ENCODE data around the gene RNF4.
"Not testable (repeated sequence)": the region's sequence is repeated elsewhere in the genome, so short reads cannot be mapped to it uniquely, and the experiment has no call there.

RNF4 gene, protein sequence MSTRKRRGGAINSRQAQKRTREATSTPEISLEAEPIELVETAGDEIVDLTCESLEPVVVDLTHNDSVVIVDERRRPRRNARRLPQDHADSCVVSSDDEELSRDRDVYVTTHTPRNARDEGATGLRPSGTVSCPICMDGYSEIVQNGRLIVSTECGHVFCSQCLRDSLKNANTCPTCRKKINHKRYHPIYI

DNA sequence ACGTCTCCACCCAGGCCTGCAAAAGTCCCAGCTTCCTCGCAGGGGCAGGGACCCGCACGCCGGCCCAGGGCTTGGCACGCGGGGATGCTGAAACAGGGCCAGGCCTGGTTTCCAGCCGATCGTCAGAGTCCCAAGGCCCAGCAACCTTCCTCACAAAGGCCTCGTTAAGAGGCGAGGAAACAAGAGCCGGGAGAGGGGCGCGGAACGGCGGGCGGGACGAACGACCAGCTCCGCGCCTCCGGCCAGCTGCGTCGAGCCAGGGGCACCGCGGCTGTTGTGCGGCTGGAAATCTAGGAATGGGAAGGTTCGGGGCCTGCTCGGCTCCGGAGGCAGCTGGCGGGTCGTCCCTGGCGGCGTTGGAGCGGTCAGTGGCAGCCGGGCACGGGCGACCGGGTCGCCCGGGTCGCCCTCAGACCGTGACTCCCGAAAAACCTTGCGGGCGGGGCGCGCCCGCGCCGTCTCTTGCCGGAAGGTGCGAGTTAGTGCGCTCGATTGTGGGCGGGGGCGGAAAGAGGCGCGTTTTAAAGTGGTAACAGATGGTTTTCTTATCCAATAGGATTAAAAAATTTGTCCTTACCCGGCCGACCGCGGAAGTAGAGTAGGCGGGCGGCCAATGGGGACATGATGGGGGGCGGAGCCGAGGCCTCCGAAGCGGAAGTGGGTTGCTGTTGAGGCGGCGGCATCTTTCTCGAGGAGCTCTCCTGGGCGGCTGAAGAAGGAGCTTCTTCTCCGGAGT lies at the start of gene RNF4:
TSS of gene RNF4 (plus strand) at position 651 of the 736 bp plus-strand sequence. CDS start 21,388 bp downstream, outside the sequence.
- Mint-ChIP-seq H3K4me1 (peaks cover 33% of the 10 kb centered on the region), H3K27ac (peak within 1 kb of the TSS; percentile 97), H3K36me3 (peaks cover 67% of the 10 kb centered on the region), H3K9me3 (no peaks in the 10 kb centered on the region), H3K4me3 (peak within 1 kb of the TSS; percentile 94)
- ATAC-seq = peak; percentile 90
- DNase-seq (ENCODE audit: low spot score in 2 of 2) = peak; percentile 76 to 97

DNA sequence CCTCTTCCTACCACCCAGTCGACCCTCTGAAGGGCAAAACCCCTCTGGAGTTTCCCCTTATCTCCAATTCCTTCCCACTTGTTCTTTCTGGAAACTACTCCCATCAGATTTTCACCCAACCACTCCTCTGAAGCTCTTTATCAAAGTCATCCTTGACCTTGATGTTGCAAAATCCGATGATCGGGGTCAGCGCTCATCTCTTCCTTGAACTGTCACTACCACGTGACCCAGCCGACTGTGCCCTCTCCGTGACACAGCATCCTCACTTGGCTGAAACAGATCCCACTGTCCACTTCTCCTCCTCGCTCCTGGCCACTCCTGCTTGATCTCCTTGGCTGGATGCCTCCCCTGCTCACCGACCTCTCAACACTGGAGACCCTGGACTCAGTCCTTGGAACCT lies 49.1 kb upstream of the RNF4 start:
- peak overlapping the region; percentile 15 for H3K27ac Mint-ChIP-seq
- peaks cover 31% of the 10 kb centered on the region for H3K4me1 Mint-ChIP-seq
- peaks cover 5% of the 10 kb centered on the region for H3K36me3 Mint-ChIP-seq
- DNase-seq (ENCODE audit: low spot score in 2 of 2) = no peak
- H3K4me3 Mint-ChIP-seq = peak overlapping the region; percentile 73
- no peak for ATAC-seq
- no peaks in the 10 kb centered on the region for H3K9me3 Mint-ChIP-seq

DNA sequence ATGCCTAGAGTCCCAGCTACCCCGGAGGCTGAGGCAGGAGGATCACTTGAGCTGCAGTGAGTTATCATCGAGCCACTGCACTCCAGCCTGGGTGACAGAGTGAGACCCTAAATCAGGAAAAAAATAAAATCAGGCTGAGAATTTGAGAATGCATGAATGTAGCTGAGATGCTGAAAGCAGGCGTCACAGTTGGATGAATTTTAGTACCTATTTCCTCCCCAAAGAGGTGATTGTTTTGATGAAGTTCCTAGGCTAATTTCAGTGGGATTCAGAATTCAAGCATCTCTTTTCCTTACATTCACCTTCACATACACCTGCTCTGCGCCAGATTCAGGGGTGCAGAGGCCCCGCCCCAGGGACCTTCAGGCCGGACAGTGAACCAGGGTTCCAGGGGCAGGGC lies 47.0 kb upstream of the RNF4 start:
- no peak for ATAC-seq
- Mint-ChIP-seq H3K4me3 (no peak overlapping the region), H3K9me3 (no peaks in the 10 kb centered on the region), H3K36me3 (peaks cover 5% of the 10 kb centered on the region), H3K27ac (no peak overlapping the region), H3K4me1 (peaks cover 16% of the 10 kb centered on the region)
- DNase-seq (ENCODE audit: low spot score in 2 of 2) = no peak

DNA sequence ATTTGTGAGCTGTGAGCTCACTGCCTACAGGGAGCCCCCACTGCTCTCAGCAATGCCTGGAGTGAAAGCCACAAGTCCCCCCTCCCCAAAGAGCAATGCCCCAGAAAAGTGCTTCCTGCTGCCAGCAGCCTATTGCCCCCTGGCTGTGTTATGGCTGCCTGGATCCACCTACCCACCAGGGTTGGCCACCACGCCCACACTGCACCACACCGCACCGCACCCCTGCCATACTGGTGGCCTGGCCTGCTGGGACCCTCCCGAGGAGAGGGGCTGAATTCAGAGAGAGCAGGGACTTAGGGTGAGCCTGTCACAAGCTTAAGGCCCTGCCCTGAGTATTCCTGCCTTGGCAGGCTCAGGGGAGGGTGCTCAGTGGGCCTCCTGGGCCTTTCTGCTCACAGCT lies 45.8 kb upstream of the RNF4 start:
- ATAC-seq (no peak), DNase-seq (ENCODE audit: low spot score in 2 of 2) (no peak)
- peaks cover 16% of the 10 kb centered on the region for H3K4me1 Mint-ChIP-seq
- peak overlapping the region; percentile 37 for H3K27ac Mint-ChIP-seq
- no peaks in the 10 kb centered on the region for H3K9me3 Mint-ChIP-seq
- no peak overlapping the region for H3K4me3 Mint-ChIP-seq
- H3K36me3 Mint-ChIP-seq = peaks cover 5% of the 10 kb centered on the region

DNA sequence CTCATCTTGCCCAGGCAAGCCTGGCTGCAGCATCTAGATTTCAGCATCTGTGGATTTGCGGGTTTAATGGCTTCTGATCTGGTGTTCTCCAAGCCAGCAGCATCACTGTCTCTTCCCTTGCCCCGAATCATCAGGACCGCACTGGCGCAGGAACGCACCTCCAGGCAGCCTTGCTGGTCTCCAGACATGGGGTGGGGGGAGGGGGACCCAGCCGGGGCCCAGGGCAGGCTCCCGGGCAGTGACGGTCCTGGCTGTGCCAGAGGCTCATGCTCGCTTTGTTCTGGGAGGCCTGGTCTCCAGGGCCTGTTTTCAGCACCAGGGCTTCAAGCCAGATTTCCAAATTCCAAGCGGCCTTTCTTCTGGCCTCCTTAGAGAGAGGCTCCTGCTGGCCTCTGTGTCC lies 45.2 kb upstream of the RNF4 start:
- Mint-ChIP-seq H3K9me3 (no peaks in the 10 kb centered on the region), H3K4me1 (peaks cover 20% of the 10 kb centered on the region), H3K4me3 (no peak overlapping the region), H3K27ac (no peak overlapping the region), H3K36me3 (peaks cover 5% of the 10 kb centered on the region)
- no peak for DNase-seq (ENCODE audit: low spot score in 2 of 2)
- ATAC-seq = no peak

DNA sequence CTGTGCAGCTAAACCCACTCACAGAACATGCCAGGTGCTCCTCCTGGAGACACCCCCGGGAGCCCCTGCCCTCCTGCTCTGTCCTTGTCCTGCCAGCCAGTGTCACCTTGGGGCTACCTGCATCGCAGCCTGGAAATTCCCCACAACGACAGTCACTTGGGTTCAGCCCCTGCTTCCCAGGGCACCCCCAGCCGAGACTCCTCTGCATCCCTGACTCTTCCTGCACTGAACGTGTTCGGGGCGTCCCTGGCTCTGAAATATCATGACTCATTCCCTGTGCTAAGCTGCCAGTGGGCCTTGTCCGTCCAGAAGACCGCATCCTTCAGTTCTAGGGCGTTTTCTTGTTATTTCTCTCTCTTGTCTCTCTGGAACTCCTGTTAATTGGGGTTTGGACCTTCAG lies 44.3 kb upstream of the RNF4 start:
- DNase-seq (ENCODE audit: low spot score in 2 of 2) = no peak
- Mint-ChIP-seq H3K27ac (no peak overlapping the region), H3K4me3 (no peak overlapping the region), H3K9me3 (no peaks in the 10 kb centered on the region), H3K36me3 (no peaks in the 10 kb centered on the region), H3K4me1 (peaks cover 15% of the 10 kb centered on the region)
- no peak for ATAC-seq

DNA sequence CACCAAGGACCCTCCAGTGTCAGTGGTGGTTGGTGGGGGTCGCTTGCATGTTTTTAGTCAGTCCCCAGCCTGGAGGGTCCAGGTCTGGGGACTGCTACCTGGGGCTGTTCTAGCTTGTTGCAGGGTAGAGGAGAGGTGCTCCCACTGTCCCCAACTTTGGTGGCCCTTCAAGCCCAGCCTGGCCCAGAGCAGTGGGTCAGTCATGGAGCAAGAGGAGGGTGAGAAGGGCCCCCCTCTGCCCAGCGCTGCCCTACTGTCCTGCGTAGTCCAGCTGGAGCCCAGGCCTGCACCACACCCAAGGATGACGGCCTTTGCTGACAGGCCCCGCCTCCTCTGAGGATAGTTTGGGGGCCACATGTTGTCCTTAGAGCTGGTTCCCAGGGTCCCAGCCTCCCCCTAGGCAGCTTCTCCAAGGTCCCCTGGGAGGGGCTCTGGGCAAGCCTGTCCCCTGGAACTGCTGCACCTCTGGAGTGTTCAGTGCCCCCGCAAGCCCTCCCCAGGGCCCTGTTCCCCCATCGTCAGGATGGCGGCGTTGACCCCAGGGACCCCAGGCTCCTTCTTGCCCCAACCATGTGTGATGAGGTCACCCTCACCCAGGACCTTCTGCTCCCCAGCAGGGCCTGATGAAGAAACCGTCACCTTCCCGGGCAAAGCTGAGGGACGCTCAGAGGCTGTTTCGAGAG lies 43.4 kb upstream of the RNF4 start:
- no peak for DNase-seq (ENCODE audit: low spot score in 2 of 2)
- no peaks in the 10 kb centered on the region for H3K9me3 Mint-ChIP-seq
- no peak overlapping the region for H3K4me3 Mint-ChIP-seq
- no peak for ATAC-seq
- no peak overlapping the region for H3K27ac Mint-ChIP-seq
- no peaks in the 10 kb centered on the region for H3K36me3 Mint-ChIP-seq
- peaks cover 7% of the 10 kb centered on the region for H3K4me1 Mint-ChIP-seq

DNA sequence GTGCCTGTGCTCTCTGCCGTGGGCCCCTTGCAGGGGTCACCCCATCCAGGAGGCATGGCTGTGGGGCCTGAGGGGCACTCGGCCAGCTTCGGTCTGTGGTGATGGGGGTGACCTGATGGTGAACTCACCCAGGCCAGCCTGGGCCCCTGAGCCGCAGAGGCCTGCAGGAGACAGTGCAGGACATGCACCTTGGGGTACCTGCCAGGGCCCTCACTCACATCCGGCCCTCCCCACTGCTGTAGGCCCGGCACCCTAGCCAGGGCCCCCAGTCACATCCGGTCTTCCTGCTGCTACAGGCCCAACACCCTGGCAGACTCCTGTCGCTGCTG lies 42.9 kb upstream of the RNF4 start:
- no peak for ATAC-seq

DNA sequence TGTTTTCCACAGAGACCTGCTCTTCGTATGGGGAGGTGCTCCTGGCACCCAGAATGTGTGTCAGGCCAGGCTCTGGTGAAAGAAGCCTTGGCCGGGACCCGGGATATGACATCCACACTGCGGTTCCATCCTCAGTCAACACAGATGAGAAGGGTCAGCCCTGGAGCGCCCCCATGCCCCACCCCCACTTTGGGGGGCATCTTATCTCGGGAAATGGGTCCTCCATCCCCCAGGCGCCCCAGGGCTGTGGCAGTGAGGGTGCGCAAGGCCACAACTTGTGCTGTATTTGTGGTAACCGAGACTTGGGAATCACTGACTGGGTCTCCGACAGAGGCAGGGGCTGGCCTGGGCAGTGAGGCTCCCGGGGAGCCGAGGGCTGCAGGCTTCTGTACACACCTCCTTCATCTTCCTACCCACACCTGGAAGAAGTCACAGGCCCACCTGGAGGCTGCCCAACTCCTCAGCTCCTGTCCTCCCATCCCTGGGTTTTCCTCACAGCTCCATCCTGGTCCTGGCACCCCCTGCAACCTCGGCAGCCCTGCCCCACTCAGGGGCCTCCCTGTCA lies 42.1 kb upstream of the RNF4 start:
- Mint-ChIP-seq H3K27ac (no peak overlapping the region), H3K36me3 (no peaks in the 10 kb centered on the region), H3K4me1 (peaks cover 7% of the 10 kb centered on the region), H3K9me3 (no peaks in the 10 kb centered on the region), H3K4me3 (no peak overlapping the region)
- DNase-seq (ENCODE audit: low spot score in 2 of 2) (no peak), ATAC-seq (no peak)

More for the DNA sequence above, 42.9 kb upstream of the RNF4 start:
- H3K9me3 Mint-ChIP-seq = no peaks in the 10 kb centered on the region
- H3K4me3 Mint-ChIP-seq = no peak overlapping the region
- H3K27ac Mint-ChIP-seq = no peak overlapping the region
- H3K36me3 Mint-ChIP-seq = no peaks in the 10 kb centered on the region
- H3K4me1 Mint-ChIP-seq = peaks cover 7% of the 10 kb centered on the region
- no peak for DNase-seq (ENCODE audit: low spot score in 2 of 2)

DNA sequence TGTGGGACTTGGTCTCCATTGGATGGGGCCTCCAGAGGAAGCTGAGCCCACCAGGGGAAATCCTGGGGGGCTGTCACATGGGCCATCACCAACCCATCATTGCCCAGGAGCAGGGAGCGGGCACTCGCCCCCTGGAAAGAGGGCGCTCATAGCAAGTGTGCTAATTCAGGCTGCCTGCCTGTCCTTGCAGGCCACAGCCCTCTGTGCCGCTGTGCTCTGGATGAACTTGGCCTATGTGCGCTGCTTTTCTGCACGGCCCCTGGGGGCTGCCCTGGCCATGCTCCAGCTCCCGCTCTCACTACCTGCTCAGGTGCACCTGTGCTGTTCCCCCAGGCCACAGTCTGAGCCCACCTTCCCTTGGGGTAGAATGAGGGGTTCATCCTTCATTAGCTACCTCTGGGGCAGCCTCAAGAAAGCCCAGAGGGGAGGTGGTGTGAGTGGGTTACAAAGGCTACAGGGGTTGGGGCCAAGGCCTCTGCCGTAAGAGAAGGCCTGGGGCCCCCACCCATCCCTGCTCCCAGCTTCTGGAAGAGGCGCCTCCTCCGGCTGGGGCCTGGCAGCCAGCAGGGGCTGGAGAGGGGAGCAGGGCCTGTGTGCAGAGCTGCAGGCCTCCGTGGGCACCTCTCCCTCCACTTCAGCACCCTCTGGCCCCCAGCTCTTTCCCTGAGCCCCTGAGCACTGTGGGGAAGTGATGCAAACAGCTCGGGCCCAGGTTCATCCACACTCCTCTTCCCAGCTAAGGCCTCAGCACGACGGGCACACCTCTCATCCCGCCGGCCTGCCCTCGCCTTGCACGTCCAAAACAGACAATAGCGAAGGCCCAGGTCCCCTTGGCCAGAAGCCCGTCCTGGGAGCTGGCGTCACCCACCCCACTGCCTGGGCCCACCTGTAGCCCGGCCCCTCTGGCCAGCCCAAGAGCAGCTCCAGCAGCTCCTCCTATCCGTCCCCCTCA lies 41.2 kb upstream of the RNF4 start:
- H3K27ac Mint-ChIP-seq = peak overlapping the region; percentile 46
- no peak overlapping the region for H3K4me3 Mint-ChIP-seq
- DNase-seq (ENCODE audit: low spot score in 2 of 2) (no peak), ATAC-seq (no peak)
- peaks cover 7% of the 10 kb centered on the region for H3K4me1 Mint-ChIP-seq
- no peaks in the 10 kb centered on the region for H3K9me3 Mint-ChIP-seq
- no peaks in the 10 kb centered on the region for H3K36me3 Mint-ChIP-seq

DNA sequence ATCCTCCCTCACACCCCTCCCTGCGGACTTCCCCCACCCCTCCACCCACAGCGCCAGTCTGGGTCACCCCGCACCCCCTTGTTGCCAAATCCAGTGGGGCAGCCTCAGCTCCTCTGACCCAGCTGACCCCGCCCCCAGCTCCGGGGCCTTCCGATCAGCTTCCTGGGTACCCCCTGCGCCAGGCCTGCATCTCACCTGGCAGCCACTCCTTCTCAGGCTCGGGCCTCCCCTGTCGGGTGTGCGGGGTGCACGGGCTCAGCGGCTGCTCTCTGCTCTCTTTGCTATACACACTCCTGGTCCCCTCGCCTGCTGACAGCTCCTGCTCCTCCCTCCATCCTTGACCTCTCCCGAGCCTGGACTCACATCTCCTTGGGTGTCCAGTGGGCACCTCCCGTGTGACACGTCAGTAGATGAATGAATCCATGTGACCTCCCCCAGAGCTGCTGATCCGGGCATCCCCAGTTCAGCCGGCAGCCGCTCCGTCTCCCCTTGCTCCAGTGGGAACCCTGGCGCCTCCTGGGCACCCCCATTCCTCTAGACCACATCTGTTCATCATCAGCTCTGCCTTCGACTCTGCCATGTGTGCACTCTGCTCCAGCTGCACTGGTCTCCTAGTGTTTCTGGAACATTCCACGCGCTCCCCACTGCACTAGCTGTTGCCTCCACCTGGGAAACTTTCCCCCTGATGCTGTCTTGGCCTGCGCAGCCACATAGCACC lies 40.3 kb upstream of the RNF4 start:
- no peak overlapping the region for H3K4me3 Mint-ChIP-seq
- no peaks in the 10 kb centered on the region for H3K9me3 Mint-ChIP-seq
- H3K36me3 Mint-ChIP-seq = no peaks in the 10 kb centered on the region

DNA sequence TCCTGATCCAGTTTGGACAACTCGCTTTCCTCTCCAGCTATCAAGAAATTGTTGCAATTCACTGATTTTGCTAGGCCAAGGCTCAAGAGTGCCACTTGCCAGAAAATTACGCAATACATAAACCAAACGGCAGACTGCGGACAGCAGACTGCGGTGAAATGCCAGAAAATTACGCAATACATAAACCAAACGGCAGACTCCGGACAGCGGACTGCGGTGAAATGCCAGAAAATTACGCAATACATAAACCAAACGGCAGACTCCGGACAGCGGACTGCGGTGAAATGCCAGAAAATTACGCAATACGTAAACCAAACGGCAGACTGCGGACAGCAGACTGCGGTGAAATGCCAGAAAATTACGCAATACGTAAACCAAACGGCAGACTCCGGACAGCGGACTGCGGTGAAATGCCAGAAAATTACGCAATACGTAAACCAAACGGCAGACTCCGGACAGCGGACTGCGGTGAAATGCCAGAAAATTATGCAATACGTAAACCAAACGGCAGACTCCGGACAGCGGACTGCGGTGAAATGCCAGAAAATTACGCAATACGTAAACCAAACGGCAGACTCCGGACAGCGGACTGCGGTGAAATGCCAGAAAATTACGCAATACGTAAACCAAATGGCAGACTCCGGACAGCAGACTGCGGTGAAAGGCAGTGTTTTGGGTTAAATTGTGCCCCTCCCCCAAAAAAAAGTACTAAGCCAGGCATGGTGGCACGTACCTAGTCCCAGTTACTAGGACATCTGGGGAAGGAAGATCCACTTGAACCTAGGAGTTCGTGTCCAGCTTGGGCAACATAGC lies 38.8 kb upstream of the RNF4 start:
- H3K4me3 Mint-ChIP-seq, H3K27ac Mint-ChIP-seq, ATAC-seq: not testable (repeated sequence)

More for the DNA sequence above, 40.3 kb upstream of the RNF4 start:
- Mint-ChIP-seq H3K4me1 (peaks cover 7% of the 10 kb centered on the region), H3K27ac (peak overlapping the region; percentile 46)
- DNase-seq (ENCODE audit: low spot score in 2 of 2) (no peak), ATAC-seq (no peak)

DNA sequence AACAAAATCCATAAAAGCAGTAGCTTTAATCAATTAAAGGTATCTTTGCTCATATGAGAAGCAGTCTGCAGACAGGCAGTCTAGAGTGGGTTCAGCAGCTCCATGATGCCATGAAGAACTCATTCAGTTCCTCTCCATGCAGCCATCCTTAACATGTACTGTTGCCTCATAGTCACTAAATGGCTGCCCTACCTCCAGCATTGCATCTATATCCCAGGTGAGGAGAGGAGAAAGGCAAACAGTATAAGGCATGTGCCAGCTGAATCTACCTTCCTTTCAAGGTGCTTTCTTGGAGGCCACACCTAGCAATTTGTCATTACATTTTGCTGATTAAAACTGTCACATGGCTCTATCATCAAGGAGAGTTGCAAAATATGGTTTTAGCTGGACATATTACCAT lies 36.9 kb upstream of the RNF4 start:
- Mint-ChIP-seq H3K4me1 (peaks cover 7% of the 10 kb centered on the region), H3K27ac (no peak overlapping the region)
- no peak for ATAC-seq

More for the DNA sequence above, 38.8 kb upstream of the RNF4 start:
- H3K36me3 Mint-ChIP-seq; H3K4me1 Mint-ChIP-seq; H3K9me3 Mint-ChIP-seq; DNase-seq (ENCODE audit: low spot score in 2 of 2): not testable (repeated sequence)

More for the DNA sequence above, 36.9 kb upstream of the RNF4 start:
- Mint-ChIP-seq H3K4me3 (no peak overlapping the region), H3K36me3 (peaks cover 4% of the 10 kb centered on the region), H3K9me3 (no peaks in the 10 kb centered on the region)
- DNase-seq (ENCODE audit: low spot score in 2 of 2) = no peak
